Measurements from ENCODE around the gene FAM53A. TPM values are rescaled to one million over a fixed set of nuclear protein-coding genes. Genes with fewer than 3 reads are reported as not detected.

The FAM53A gene
- total and polyA plus RNA-seq, 4 donors = 0.44 to 2.2 (median 0.97) TPM

DNA sequence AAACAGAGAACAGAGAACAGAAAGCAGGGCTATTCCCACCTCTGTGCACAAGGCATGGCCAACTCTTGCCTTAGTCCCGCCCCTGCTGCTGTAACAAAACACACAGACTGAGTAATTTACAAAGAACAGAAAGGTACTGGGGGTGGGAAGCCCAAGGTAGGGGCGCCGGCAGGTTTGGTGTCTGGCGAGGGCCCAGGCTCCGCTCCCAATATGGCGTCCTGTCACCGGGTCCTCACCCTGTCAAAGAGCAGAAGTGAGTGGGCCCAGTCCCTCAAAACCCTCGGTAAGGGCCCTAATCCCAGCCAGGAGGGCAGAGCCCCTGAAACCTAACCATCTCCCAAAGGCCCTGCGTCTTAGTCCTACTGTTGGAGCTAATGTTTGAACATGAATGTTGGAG lies 71.0 kb downstream of the FAM53A start:
- H3K27me3 ChIP-seq (ENCODE audit: control insufficient read depth in 4 of 4, insufficient read depth in 4 of 4, low read length in 3 of 4) = no peaks in the 10 kb centered on the region
- TF ChIP-seq ZBTB33 (IDR thresholded peaks at IDR 0.05) = no peak
- TF ChIP-seq, protein P1, sequence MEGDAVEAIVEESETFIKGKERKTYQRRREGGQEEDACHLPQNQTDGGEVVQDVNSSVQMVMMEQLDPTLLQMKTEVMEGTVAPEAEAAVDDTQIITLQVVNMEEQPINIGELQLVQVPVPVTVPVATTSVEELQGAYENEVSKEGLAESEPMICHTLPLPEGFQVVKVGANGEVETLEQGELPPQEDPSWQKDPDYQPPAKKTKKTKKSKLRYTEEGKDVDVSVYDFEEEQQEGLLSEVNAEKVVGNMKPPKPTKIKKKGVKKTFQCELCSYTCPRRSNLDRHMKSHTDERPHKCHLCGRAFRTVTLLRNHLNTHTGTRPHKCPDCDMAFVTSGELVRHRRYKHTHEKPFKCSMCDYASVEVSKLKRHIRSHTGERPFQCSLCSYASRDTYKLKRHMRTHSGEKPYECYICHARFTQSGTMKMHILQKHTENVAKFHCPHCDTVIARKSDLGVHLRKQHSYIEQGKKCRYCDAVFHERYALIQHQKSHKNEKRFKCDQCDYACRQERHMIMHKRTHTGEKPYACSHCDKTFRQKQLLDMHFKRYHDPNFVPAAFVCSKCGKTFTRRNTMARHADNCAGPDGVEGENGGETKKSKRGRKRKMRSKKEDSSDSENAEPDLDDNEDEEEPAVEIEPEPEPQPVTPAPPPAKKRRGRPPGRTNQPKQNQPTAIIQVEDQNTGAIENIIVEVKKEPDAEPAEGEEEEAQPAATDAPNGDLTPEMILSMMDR (IDR thresholded peaks at IDR 0.05; ENCODE audit: low read depth, low read length, missing input control) = no peak
- no peak for TF ChIP-seq FOXA2 (IDR thresholded peaks at IDR 0.05)
- no peak for TF ChIP-seq SP1 (IDR thresholded peaks at IDR 0.05)
- no peak for TF ChIP-seq MAX (IDR thresholded peaks at IDR 0.05)
- no peak for TF ChIP-seq YY1 (IDR thresholded peaks at IDR 0.05)
- no peak for TF ChIP-seq RXRA (IDR thresholded peaks at IDR 0.05)
- H3K27ac ChIP-seq (ENCODE audit: low read depth in 1 of 2, low read length in 2 of 2) = no peak overlapping the region
- WGBS = 84% methylated on average over 9 of the region's 9 CpGs
- no peak overlapping the region for H3K4me3 ChIP-seq (ENCODE audit: low read depth in 1 of 3, low read length in 3 of 3)
- H3K9me3 ChIP-seq (ENCODE audit: control insufficient read depth in 4 of 4, low read length in 3 of 4) = no peaks in the 10 kb centered on the region
- H3K9ac ChIP-seq (ENCODE audit: low read depth in 1 of 2, low read length in 2 of 2) = no peak overlapping the region
- no peak for DNase-seq (ENCODE audit: low spot score)
- no peaks in the 10 kb centered on the region for H3K36me3 ChIP-seq (ENCODE audit: control insufficient read depth in 4 of 4, insufficient read depth in 3 of 4, low read depth in 1 of 4, low read length in 3 of 4)
- H3K4me1 ChIP-seq (ENCODE audit: control insufficient read depth in 4 of 4, insufficient read depth in 4 of 4, low read length in 3 of 4) = no peaks in the 10 kb centered on the region

GRCh38 chr4:1612278-1613098 lies 71.6 kb downstream of the FAM53A start:
- H3K27ac ChIP-seq (ENCODE audit: low read depth in 1 of 2, low read length in 2 of 2) = no peak overlapping the region
- no peaks in the 10 kb centered on the region for H3K4me1 ChIP-seq (ENCODE audit: control insufficient read depth in 4 of 4, insufficient read depth in 4 of 4, low read length in 3 of 4)
- TF ChIP-seq HNF4A (conservative IDR thresholded peaks at IDR 0.05) (no peak), FOXA2 (IDR thresholded peaks at IDR 0.05) (no peak), HNF4G (IDR thresholded peaks at IDR 0.05) (no peak)
- TF ChIP-seq, protein P1 (IDR thresholded peaks at IDR 0.05; ENCODE audit: low read depth, low read length, missing input control) = no peak
- TF ChIP-seq, protein P2, sequence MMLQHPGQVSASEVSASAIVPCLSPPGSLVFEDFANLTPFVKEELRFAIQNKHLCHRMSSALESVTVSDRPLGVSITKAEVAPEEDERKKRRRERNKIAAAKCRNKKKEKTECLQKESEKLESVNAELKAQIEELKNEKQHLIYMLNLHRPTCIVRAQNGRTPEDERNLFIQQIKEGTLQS (IDR thresholded peaks at IDR 0.05) = no peak
- TF ChIP-seq, protein P3, sequence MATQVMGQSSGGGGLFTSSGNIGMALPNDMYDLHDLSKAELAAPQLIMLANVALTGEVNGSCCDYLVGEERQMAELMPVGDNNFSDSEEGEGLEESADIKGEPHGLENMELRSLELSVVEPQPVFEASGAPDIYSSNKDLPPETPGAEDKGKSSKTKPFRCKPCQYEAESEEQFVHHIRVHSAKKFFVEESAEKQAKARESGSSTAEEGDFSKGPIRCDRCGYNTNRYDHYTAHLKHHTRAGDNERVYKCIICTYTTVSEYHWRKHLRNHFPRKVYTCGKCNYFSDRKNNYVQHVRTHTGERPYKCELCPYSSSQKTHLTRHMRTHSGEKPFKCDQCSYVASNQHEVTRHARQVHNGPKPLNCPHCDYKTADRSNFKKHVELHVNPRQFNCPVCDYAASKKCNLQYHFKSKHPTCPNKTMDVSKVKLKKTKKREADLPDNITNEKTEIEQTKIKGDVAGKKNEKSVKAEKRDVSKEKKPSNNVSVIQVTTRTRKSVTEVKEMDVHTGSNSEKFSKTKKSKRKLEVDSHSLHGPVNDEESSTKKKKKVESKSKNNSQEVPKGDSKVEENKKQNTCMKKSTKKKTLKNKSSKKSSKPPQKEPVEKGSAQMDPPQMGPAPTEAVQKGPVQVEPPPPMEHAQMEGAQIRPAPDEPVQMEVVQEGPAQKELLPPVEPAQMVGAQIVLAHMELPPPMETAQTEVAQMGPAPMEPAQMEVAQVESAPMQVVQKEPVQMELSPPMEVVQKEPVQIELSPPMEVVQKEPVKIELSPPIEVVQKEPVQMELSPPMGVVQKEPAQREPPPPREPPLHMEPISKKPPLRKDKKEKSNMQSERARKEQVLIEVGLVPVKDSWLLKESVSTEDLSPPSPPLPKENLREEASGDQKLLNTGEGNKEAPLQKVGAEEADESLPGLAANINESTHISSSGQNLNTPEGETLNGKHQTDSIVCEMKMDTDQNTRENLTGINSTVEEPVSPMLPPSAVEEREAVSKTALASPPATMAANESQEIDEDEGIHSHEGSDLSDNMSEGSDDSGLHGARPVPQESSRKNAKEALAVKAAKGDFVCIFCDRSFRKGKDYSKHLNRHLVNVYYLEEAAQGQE (IDR thresholded peaks at IDR 0.05) = no peak
- no peaks in the 10 kb centered on the region for H3K36me3 ChIP-seq (ENCODE audit: control insufficient read depth in 4 of 4, insufficient read depth in 3 of 4, low read depth in 1 of 4, low read length in 3 of 4)
- H3K9ac ChIP-seq (ENCODE audit: low read depth in 1 of 2, low read length in 2 of 2) = no peak overlapping the region
- H3K27me3 ChIP-seq (ENCODE audit: control insufficient read depth in 4 of 4, insufficient read depth in 4 of 4, low read length in 3 of 4) = no peaks in the 10 kb centered on the region
- 89% methylated on average over 29 of the region's 29 CpGs for WGBS
- no peak for DNase-seq (ENCODE audit: low spot score)
- no peaks in the 10 kb centered on the region for H3K9me3 ChIP-seq (ENCODE audit: control insufficient read depth in 4 of 4, low read length in 3 of 4)
- H3K4me3 ChIP-seq (ENCODE audit: low read depth in 1 of 3, low read length in 3 of 3) = no peak overlapping the region
